ENCODE results near the gene KDM3B. TPM values are rescaled to one million over a fixed set of nuclear protein-coding genes. Genes with fewer than 3 reads are reported as not detected.

The KDM3B gene
- total and polyA plus RNA-seq, 2 of the 8 experiments (the other 6 are each of a cell fraction or from before 2014, with no cell fraction given), result 27.1 to 78.1 TPM

DNA sequence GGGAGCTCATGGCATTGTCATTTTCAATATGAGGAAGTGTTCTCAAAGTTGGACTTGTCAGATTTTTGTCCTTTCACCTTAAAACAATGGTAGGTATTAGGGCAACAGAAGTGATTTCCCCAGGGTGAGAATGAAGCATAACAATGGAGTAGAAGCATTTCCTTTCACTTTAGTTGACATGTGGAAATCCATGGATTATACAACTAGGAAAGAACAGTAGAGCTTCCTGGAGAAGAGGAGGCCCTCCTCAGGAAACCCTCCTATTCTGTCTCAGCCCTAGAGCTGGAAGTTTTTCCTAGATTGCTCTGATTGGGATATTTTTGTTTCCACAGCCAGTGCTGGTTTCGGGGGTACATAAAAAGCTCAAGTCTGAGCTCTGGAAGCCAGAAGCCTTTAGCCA is 72.6 kb downstream of the KDM3B start:
- CTCF ChIA-PET (ENCODE audit: partially characterized antibody), result interaction anchor here (0.6 to 1.0 kb wide), 4 partner anchors 13 to 716 kb away, joined by 3 to 4 read pairs (median 3); no protein-coding TSS in a partner anchor
- Histone ChIP-seq H3K27me3 (replicated peaks in 1 of 4; ENCODE audit: control insufficient read depth in 3 of 4, extremely low read depth in 1 of 4, insufficient read depth in 3 of 4, low read length in 3 of 4) (no peaks in the 10 kb centered on the region), H4K5ac (ENCODE audit: insufficient read length, low read depth, low read length) (no peak overlapping the region), H3K79me2 (ENCODE audit: control insufficient read depth in 1 of 2, insufficient read depth in 2 of 2, low read length in 2 of 2) (no peaks in the 10 kb centered on the region), H3K79me1 (ENCODE audit: low read depth, low read length) (no peaks in the 10 kb centered on the region), H3K9ac (replicated peaks in 1 of 4; ENCODE audit: extremely low read depth in 1 of 4, low read depth in 3 of 4, low read length in 3 of 4) (no peak overlapping the region), H2AK5ac (ENCODE audit: low read depth, low read length) (no peak overlapping the region), H3K9me3 (ENCODE audit: insufficient read depth in 2 of 2, low read depth in 1 of 2, low read length in 1 of 2) (no peaks in the 10 kb centered on the region), H2BK12ac (ENCODE audit: low read depth, low read length) (no peak overlapping the region), H4K91ac (replicated peaks; ENCODE audit: insufficient read length, low read length) (no peak overlapping the region), H3K27ac (ENCODE audit: low read depth, low read length) (no peak overlapping the region), H3K4ac (replicated peaks; ENCODE audit: insufficient read length, low read depth, low read length) (no peak overlapping the region), H3K4me2 (ENCODE audit: insufficient read depth in 1 of 2, low read depth in 2 of 2, low read length in 2 of 2) (no peak overlapping the region), H3K36me3 (ENCODE audit: control insufficient read depth in 2 of 4, insufficient read depth in 4 of 4, low read length in 3 of 4) (peaks cover 11 to 78% (median 51%) of the 10 kb centered on the region in 4 experiments), H2BK5ac (ENCODE audit: low read depth, low read length) (no peak overlapping the region), H2AFZ (ENCODE audit: low read length) (no peak overlapping the region), H3K14ac (ENCODE audit: insufficient read length) (no peak overlapping the region), H2BK120ac (replicated peaks; ENCODE audit: low read depth, low read length) (no peak overlapping the region), H4K8ac (ENCODE audit: extremely low read depth, insufficient read depth, low read length) (no peak overlapping the region), H3K18ac (ENCODE audit: extremely low read depth, low read length) (no peak overlapping the region), H2BK20ac (ENCODE audit: low read length) (no peak overlapping the region), H3K23ac (ENCODE audit: insufficient read length) (no peak overlapping the region), H3K56ac (replicated peaks; ENCODE audit: insufficient read length, low read depth, low read length) (no peak overlapping the region), H4K20me1 (replicated peaks in 1 of 2; ENCODE audit: control insufficient read depth in 1 of 2, insufficient read depth in 2 of 2, low read length in 2 of 2) (no peaks in the 10 kb centered on the region), H3K4me1 (replicated peaks in 1 of 4; ENCODE audit: control insufficient read depth in 3 of 4, insufficient read depth in 4 of 4, low read length in 3 of 4) (no peaks in the 10 kb centered on the region), H3K4me3 (ENCODE audit: extremely low read depth in 1 of 4, insufficient read depth in 2 of 4, low read depth in 3 of 4, low read length in 4 of 4) (no peak overlapping the region), H2BK15ac (ENCODE audit: low read length) (no peak overlapping the region), H3K23me2 (ENCODE audit: low read depth, low read length) (no peaks in the 10 kb centered on the region)
- DNase-seq (ENCODE audit: low read depth in 1 of 2, low spot score in 2 of 2) (no peak), FAIRE-seq (no peak)
- POLR2A ChIA-PET (ENCODE audit: partially characterized antibody), result interaction anchor here (0.9 to 1.6 kb wide), 3 partner anchors 13 to 150 kb away, joined by 3 to 6 read pairs (median 4); partner anchors contain the start of gene HSPA9
- WGBS, 2 experiments (ENCODE audit: extremely low coverage in 1 of 2, insufficient coverage in 1 of 2, insufficient read length in 1 of 2, insufficient replicate concordance in 2 of 2, low coverage in 1 of 2, low lambda C conversion rate in 2 of 2, missing lambda C conversion rate in 1 of 2), result 85% methylated on average over 1 of the region's 1 CpG; no CpG with 5 or more reads in 1 of the 2 experiments
- TF ChIP-seq, protein P1, sequence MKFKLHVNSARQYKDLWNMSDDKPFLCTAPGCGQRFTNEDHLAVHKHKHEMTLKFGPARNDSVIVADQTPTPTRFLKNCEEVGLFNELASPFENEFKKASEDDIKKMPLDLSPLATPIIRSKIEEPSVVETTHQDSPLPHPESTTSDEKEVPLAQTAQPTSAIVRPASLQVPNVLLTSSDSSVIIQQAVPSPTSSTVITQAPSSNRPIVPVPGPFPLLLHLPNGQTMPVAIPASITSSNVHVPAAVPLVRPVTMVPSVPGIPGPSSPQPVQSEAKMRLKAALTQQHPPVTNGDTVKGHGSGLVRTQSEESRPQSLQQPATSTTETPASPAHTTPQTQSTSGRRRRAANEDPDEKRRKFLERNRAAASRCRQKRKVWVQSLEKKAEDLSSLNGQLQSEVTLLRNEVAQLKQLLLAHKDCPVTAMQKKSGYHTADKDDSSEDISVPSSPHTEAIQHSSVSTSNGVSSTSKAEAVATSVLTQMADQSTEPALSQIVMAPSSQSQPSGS (IDR thresholded peaks at IDR 0.05; ENCODE audit: low read length), result no peak
- no peak for TF ChIP-seq EZH2 (IDR thresholded peaks at IDR 0.05; ENCODE audit: low read depth, low read length, severe bottlenecking)
- TF ChIP-seq, protein P2, sequence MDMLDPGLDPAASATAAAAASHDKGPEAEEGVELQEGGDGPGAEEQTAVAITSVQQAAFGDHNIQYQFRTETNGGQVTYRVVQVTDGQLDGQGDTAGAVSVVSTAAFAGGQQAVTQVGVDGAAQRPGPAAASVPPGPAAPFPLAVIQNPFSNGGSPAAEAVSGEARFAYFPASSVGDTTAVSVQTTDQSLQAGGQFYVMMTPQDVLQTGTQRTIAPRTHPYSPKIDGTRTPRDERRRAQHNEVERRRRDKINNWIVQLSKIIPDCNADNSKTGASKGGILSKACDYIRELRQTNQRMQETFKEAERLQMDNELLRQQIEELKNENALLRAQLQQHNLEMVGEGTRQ (IDR thresholded peaks at IDR 0.05; ENCODE audit: low read length), result no peak
- no peak for TF ChIP-seq CBX8 (IDR thresholded peaks at IDR 0.05; ENCODE audit: borderline replicate concordance, low read depth, low read length)
- TF ChIP-seq CHD2 (IDR thresholded peaks at IDR 0.05; ENCODE audit: low read length), result no peak
- no peak for TF ChIP-seq CREB1 (IDR thresholded peaks at IDR 0.05)
- TF ChIP-seq SP1 (IDR thresholded peaks at IDR 0.05; ENCODE audit: low read depth, low read length), result no peak
- no peak for TF ChIP-seq EP300 (IDR thresholded peaks at IDR 0.05; ENCODE audit: borderline replicate concordance in 1 of 2, low read depth in 2 of 2, low read length in 2 of 2)
- TF ChIP-seq SAP30 (IDR thresholded peaks at IDR 0.05; ENCODE audit: insufficient read depth, insufficient replicate concordance, low read length), result no peak
- no peak for TF ChIP-seq NRF1 (IDR thresholded peaks at IDR 0.05; ENCODE audit: low read depth, low read length)
- no peak for TF ChIP-seq GABPA (IDR thresholded peaks at IDR 0.05; ENCODE audit: borderline replicate concordance, insufficient read depth, low read length)

Data from H1 (cell line).